Measurements from ENCODE around the gene LIG4. TPM values are rescaled to one million over a fixed set of nuclear protein-coding genes. Genes with fewer than 3 reads are reported as not detected.

LIG4 gene
- total RNA-seq (2014; rRNA removed; shearing (Covaris generic)) (10.1 and 11.0 TPM in 2 replicates), total RNA-seq (2022) (15.1 and 22.7 TPM in 2 replicates), Bru-seq, nascent RNA (percentile 78 among the genes with signal in this experiment), BruChase-seq, experiment 1, labeled RNA remaining after a 6-hour chase (percentile 75 among the genes with signal in this experiment), BruChase-seq, experiment 2, labeled RNA remaining after a 2-hour chase (percentile 93 among the genes with signal in this experiment)
- long read RNA-seq, full-length matches to known transcripts: 8 of 32 reads
- long read RNA-seq, partial matches to known transcripts: 1 of 32 reads
- long read RNA-seq, other reads (novel, unspliced or antisense): 23 of 32 reads

- Histone ChIP-seq H3K36me3 (ENCODE audit: insufficient read depth, low read length) (peaks cover 7% of the 10 kb centered on the region), H3K9me2 (ENCODE audit: insufficient read depth, low read length) (no peaks in the 10 kb centered on the region), H3K4me1 (ENCODE audit: insufficient read depth, low read length, poor library complexity, severe bottlenecking) (peaks cover 44% of the 10 kb centered on the region), H3K4me3 (ENCODE audit: low read depth, low read length, poor library complexity, severe bottlenecking) (peak within 1 kb of the TSS; percentile 74), H3K79me2 (ENCODE audit: insufficient read depth, low read depth, low read length) (peaks cover 26% of the 10 kb centered on the region; the same call in 1 of the 2 replicates), H3K4me2 (ENCODE audit: low read length) (peak within 1 kb of the TSS; percentile 97), H3K27ac (ENCODE audit: low read depth, low read length, poor library complexity, severe bottlenecking) (peak within 1 kb of the TSS; percentile 87), H2AFZ (ENCODE audit: low read length) (peak within 1 kb of the TSS; percentile 67; the same call in 1 of the 2 replicates), H4K20me1 (ENCODE audit: insufficient read depth, low read length) (peaks cover 9% of the 10 kb centered on the region), H3K9me3 (ENCODE audit: low read length) (no peaks in the 10 kb centered on the region)
- BruUV-seq (replicated peaks): no TSS peak
- POLR2A ChIA-PET: no interaction called here
- no peak for TF ChIP-seq EZH2phosphoT487 (IDR thresholded peaks at IDR 0.05; ENCODE audit: borderline replicate concordance, low read depth, low read length)
- TF ChIP-seq, protein P1, sequence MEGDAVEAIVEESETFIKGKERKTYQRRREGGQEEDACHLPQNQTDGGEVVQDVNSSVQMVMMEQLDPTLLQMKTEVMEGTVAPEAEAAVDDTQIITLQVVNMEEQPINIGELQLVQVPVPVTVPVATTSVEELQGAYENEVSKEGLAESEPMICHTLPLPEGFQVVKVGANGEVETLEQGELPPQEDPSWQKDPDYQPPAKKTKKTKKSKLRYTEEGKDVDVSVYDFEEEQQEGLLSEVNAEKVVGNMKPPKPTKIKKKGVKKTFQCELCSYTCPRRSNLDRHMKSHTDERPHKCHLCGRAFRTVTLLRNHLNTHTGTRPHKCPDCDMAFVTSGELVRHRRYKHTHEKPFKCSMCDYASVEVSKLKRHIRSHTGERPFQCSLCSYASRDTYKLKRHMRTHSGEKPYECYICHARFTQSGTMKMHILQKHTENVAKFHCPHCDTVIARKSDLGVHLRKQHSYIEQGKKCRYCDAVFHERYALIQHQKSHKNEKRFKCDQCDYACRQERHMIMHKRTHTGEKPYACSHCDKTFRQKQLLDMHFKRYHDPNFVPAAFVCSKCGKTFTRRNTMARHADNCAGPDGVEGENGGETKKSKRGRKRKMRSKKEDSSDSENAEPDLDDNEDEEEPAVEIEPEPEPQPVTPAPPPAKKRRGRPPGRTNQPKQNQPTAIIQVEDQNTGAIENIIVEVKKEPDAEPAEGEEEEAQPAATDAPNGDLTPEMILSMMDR (conservative IDR thresholded peaks at IDR 0.05; ENCODE audit: low read length): no peak
- DNase-seq (ENCODE audit: low spot score): peak; percentile 90
- intact Hi-C loops (cut with micrococcal nuclease; ENCODE audit: unreplicated experiment): loop anchor here (10.0 kb wide), 1 partner anchor 949 kb away; no protein-coding TSS in a partner anchor
- CTCF ChIA-PET (ENCODE audit: unreplicated experiment): interaction anchor here (0.6 kb wide), 1 partner anchor 20 kb away, joined by 3 read pairs; no protein-coding TSS in a partner anchor
These were observed at the start of gene LIG4 for GRCh38 chr13:108215436-108215835. Gene LIG4 (minus strand): TSS chr13:108215536. CDS start chr13:108211268, 4,268 bp downstream.

- no peak for DNase-seq (ENCODE audit: low spot score)
- H3K9me3 ChIP-seq (ENCODE audit: low read length): no peaks in the 10 kb centered on the region
- H3K27ac ChIP-seq (ENCODE audit: low read depth, low read length, poor library complexity, severe bottlenecking): no peak overlapping the region
- POLR2A ChIA-PET: no interaction called here
- H3K4me1 ChIP-seq (ENCODE audit: insufficient read depth, low read length, poor library complexity, severe bottlenecking): no peaks in the 10 kb centered on the region
- no peaks in the 10 kb centered on the region for H4K20me1 ChIP-seq (ENCODE audit: insufficient read depth, low read length)
- intact Hi-C loops (cut with micrococcal nuclease; ENCODE audit: unreplicated experiment): no loop called here
- H3K36me3 ChIP-seq (ENCODE audit: insufficient read depth, low read length): no peaks in the 10 kb centered on the region
- TF ChIP-seq, protein P1 (conservative IDR thresholded peaks at IDR 0.05; ENCODE audit: low read length): no peak
- no peak for TF ChIP-seq EZH2phosphoT487 (IDR thresholded peaks at IDR 0.05; ENCODE audit: borderline replicate concordance, low read depth, low read length)
- no peak overlapping the region for H2AFZ ChIP-seq (ENCODE audit: low read length)
- no peaks in the 10 kb centered on the region for H3K79me2 ChIP-seq (ENCODE audit: insufficient read depth, low read depth, low read length)
- CTCF ChIA-PET (ENCODE audit: unreplicated experiment): no interaction called here
- no TSS peak for BruUV-seq (replicated peaks)
- H3K9me2 ChIP-seq (ENCODE audit: insufficient read depth, low read length): no peaks in the 10 kb centered on the region
- no peak overlapping the region for H3K4me3 ChIP-seq (ENCODE audit: low read depth, low read length, poor library complexity, severe bottlenecking)
- no peak overlapping the region for H3K4me2 ChIP-seq (ENCODE audit: low read length)
These were observed 48.5 kb upstream of the LIG4 start for GRCh38 chr13:108263621-108264355.

Data from OCI-LY7 (cell line).